HCT116 (cell line): ENCODE results near the gene PHLDA1. TPM values are rescaled to one million over a fixed set of nuclear protein-coding genes. Genes with fewer than 3 reads are reported as not detected.

ENCODE experiments used
- ATAC-seq: fragments of 200-7000 bp; cut with Tn5 transposase; 2 replicates; pipeline ENCODE4 v1.9.1; 2020; ENCODE audit warnings: mild to moderate bottlenecking, moderate library complexity
- BruUV-seq: library from RNA; stranded (reverse); fragments of 400-500 nt; replicated peaks from 2 replicates; lab custom pipeline; 2021; lab: Mats Ljungman, UMichigan
- CTCF ChIA-PET: fragments of 300-600 bp; sonication (Branson Sonifier 250); formaldehyde crosslinking; loops from one replicate; lab custom pipeline; 2021; ENCODE audit warnings: antibody characterized with exemption; lab: Charles Lee
- POLR2A ChIA-PET: fragments of 300-600, 350-600 bp; sonication (Branson Sonifier 250); formaldehyde crosslinking; loops from one replicate; lab custom pipeline; 2021; ENCODE audit warnings: antibody characterized with exemption; lab: Charles Lee
- RAD21 ChIA-PET, 2 experiments: fragments of 300-600 bp; sonication (Branson Sonifier 250); formaldehyde crosslinking; loops; one replicate each; lab custom pipeline; 2023; ENCODE audit warnings: low total read pairs in 2 of 2; ENCODE audit not compliant: uncharacterized antibody in 2 of 2, unreplicated experiment in 2 of 2, low non-redundant PET in 1 of 2; lab: Charles Lee
- DNase-seq: peaks from one replicate; pipeline ENCODE4 v3.0.0-alpha.2; 2010; ENCODE audit warnings: low read depth, low spot score
- H2AFZ ChIP-seq: fragments of 200-600 bp; shearing (Covaris generic), sonication (generic); 2 replicates; pipeline ENCODE4 v1.6.1; 2017; ENCODE audit warnings: low read depth, mixed run types, mixed read lengths, antibody characterized with exemption, low read length; ENCODE audit not compliant: poor library complexity, severe bottlenecking
- H3K27ac ChIP-seq: 2 replicates; pipeline ENCODE4 v1.5.1; 2012; ENCODE audit warnings: low read depth, low read length
- H3K27me3 ChIP-seq: fragments of 200-600 bp; sonication (generic); 2 replicates; pipeline ENCODE4 v1.6.1; 2016; ENCODE audit warnings: mixed run types, low read length, mixed read lengths; ENCODE audit not compliant: insufficient read depth
- H3K36me3 ChIP-seq, 2 experiments: fragments of 200-500 bp in 1 of 2; fragments of 200-600 bp in 1 of 2; sonication (Bioruptor generic) in 1 of 2; sonication (generic) in 1 of 2; 2 replicates each; pipeline versions ENCODE4 v1.5.1 to v1.6.1; 2014 to 2016; ENCODE audit warnings: low read length in 2 of 2, inconsistent platforms in 1 of 2, mixed read lengths in 1 of 2, mixed run types in 1 of 2; ENCODE audit not compliant: insufficient read depth in 2 of 2, control insufficient read depth in 1 of 2
- H3K4me1 ChIP-seq, 2 experiments: fragments of 200-600 bp in 1 of 2; sonication (generic) in 1 of 2; 2 replicates each; pipeline versions ENCODE4 v1.5.1 to v1.6.1; 2012 to 2017; ENCODE audit warnings: low read length in 2 of 2, inconsistent platforms in 1 of 2, mild to moderate bottlenecking in 1 of 2, mixed read lengths in 1 of 2, mixed run types in 1 of 2, moderate library complexity in 1 of 2; ENCODE audit not compliant: insufficient read depth in 2 of 2, control insufficient read depth in 1 of 2
- H3K4me2 ChIP-seq: fragments of 200-600 bp; sonication (generic); 2 replicates; pipeline ENCODE4 v1.6.1; 2017; ENCODE audit warnings: mixed run types, low read length, mixed read lengths
- H3K4me3 ChIP-seq, 2 experiments: fragments of 200-600 bp in 1 of 2; sonication (generic) in 1 of 2; replicated peaks in 1 of 2; 2 replicates each; pipeline ENCODE4 v1.5.1; 2011 to 2016; ENCODE audit warnings: low read length in 2 of 2, control low read depth in 1 of 2, low read depth in 1 of 2, mild to moderate bottlenecking in 1 of 2, mixed read lengths in 1 of 2, mixed run types in 1 of 2
- H3K79me2 ChIP-seq: fragments of 200-600 bp; sonication (generic); 2 replicates; pipeline ENCODE4 v1.6.1; 2017; ENCODE audit warnings: mild to moderate bottlenecking, mixed run types, low read length, moderate library complexity, mixed read lengths; ENCODE audit not compliant: insufficient read depth
- H3K9ac ChIP-seq: fragments of 200-600 bp; sonication (generic); 2 replicates; pipeline ENCODE4 v1.6.1; 2016; ENCODE audit warnings: low read length, mixed read lengths
- H3K9me2 ChIP-seq: fragments of 200-600 bp; sonication (generic), shearing (Covaris generic); 2 replicates; pipeline ENCODE4 v1.6.1; 2017; ENCODE audit warnings: mixed run types, mild to moderate bottlenecking, moderate library complexity; ENCODE audit not compliant: insufficient read depth
- H3K9me3 ChIP-seq, 2 experiments: fragments of 200-500 bp in 1 of 2; fragments of 200-600 bp in 1 of 2; sonication (Bioruptor generic) in 1 of 2; sonication (generic) in 1 of 2; 2 replicates each; pipeline ENCODE4 v1.6.1; 2014 to 2017; ENCODE audit warnings: low read length in 2 of 2, mixed read lengths in 2 of 2, inconsistent platforms in 1 of 2, low read depth in 1 of 2, mild to moderate bottlenecking in 1 of 2, mixed run types in 1 of 2, moderate library complexity in 1 of 2; ENCODE audit not compliant: control insufficient read depth in 1 of 2, insufficient read depth in 1 of 2
- H4K20me1 ChIP-seq: fragments of 200-600 bp; sonication (generic), shearing (Covaris generic); 2 replicates; pipeline ENCODE4 v1.6.1; 2017; ENCODE audit warnings: mixed run types, mild to moderate bottlenecking, moderate library complexity; ENCODE audit not compliant: insufficient read depth
- ATF3 ChIP-seq: IDR thresholded peaks from 2 replicates; pipeline ENCODE4 v1.6.1; 2012
- CEBPB ChIP-seq: IDR thresholded peaks from 2 replicates; pipeline ENCODE4 v1.6.1; 2012; ENCODE audit warnings: low read depth
- EGR1 ChIP-seq: IDR thresholded peaks from 2 replicates; pipeline ENCODE4 v1.6.1; 2012; ENCODE audit warnings: low read depth
- ELF1 ChIP-seq: IDR thresholded peaks from 2 replicates; pipeline ENCODE4 v1.6.1; 2012; ENCODE audit warnings: low read depth, borderline replicate concordance
- EZH2 ChIP-seq: fragments of 200-600 bp; sonication (generic); IDR thresholded peaks from 2 replicates; pipeline ENCODE4 v1.6.1; 2017; ENCODE audit warnings: antibody characterized with exemption, mixed run types
- EZH2phosphoT487 ChIP-seq: fragments of 200-600 bp; IDR thresholded peaks from 2 replicates; pipeline ENCODE4 v1.6.1; 2018; ENCODE audit warnings: antibody characterized with exemption, borderline replicate concordance
- FOSL1 ChIP-seq: IDR thresholded peaks from 2 replicates; pipeline ENCODE4 v1.6.1; 2012; ENCODE audit warnings: low read depth
- JUND ChIP-seq: IDR thresholded peaks from 2 replicates; pipeline ENCODE4 v1.6.1; 2012
- MAX ChIP-seq: IDR thresholded peaks from 2 replicates; pipeline ENCODE4 v1.6.1; 2012
- POLR2A ChIP-seq: IDR thresholded peaks from 2 replicates; pipeline ENCODE4 v1.7.0; 2011; ENCODE audit warnings: borderline replicate concordance; ENCODE audit not compliant: insufficient read depth, insufficient read length; ENCODE audit errors: extremely low read depth
- POLR2AphosphoS5 ChIP-seq: IDR thresholded peaks from 2 replicates; pipeline ENCODE4 v1.6.1; 2011; ENCODE audit warnings: mild to moderate bottlenecking, low read depth, low read length, moderate library complexity
- SRF ChIP-seq: IDR thresholded peaks from 2 replicates; pipeline ENCODE4 v1.6.1; 2012; ENCODE audit warnings: low read depth
- YY1 ChIP-seq: IDR thresholded peaks from 2 replicates; pipeline ENCODE4 v1.6.1; 2011; ENCODE audit warnings: low read length, low read depth, moderate library complexity, mild to moderate bottlenecking; ENCODE audit not compliant: insufficient replicate concordance; ENCODE audit errors: extremely low read depth
- ZFX ChIP-seq: fragments of 450-650 bp; IDR thresholded peaks from 2 replicates; pipeline ENCODE4 v1.6.1; 2017
- intact Hi-C: fragments of 100-400 bp; cut with micrococcal nuclease; formaldehyde crosslinking; loops from 2 replicates; pipeline ENCODE4 v1.10.0; 2022
- total RNA-seq: library from RNA; stranded (reverse); gene quantifications from one replicate; pipeline ENCODE4 v1.2.1, GENCODE V29; 2021; ENCODE audit not compliant: unreplicated experiment
- TF ChIP-seq, protein P1 (sequence below): IDR thresholded peaks from 2 replicates; pipeline ENCODE4 v1.6.1; 2011; ENCODE audit warnings: mild to moderate bottlenecking, low read length, moderate library complexity; ENCODE audit not compliant: insufficient replicate concordance; ENCODE audit errors: extremely low read depth

PHLDA1 gene
- total RNA-seq, 1 experiment from 2014 or later = 231 TPM

DNA sequence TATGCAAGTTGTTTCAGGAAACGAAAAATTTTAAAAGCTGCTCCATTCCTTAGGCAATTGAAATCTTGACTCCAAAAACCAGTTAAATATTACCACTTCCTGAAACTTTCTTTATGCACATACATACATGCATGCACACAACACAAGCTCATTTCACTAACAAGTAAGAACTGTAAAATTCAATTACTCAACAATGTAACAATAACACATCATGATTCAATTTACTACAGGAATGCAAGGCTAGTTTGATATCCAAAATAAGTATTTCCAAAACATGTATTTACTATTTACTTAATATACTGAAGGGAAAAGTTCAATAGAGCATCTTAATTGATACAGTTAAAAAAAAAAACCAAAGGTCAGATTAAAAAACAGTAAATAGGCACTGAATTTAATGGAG lies 33.3 kb upstream of the PHLDA1 start:
- Histone ChIP-seq H3K9ac (no peak overlapping the region), H3K4me1 (no peaks in the 10 kb centered on the region), H3K79me2 (peaks cover 99% of the 10 kb centered on the region), H2AFZ (no peak overlapping the region), H3K9me2 (no peaks in the 10 kb centered on the region), H3K27ac (no peak overlapping the region), H3K27me3 (no peaks in the 10 kb centered on the region), H3K36me3 (peaks cover 19 to 59% of the 10 kb centered on the region in 2 experiments), H4K20me1 (peaks cover 27% of the 10 kb centered on the region), H3K9me3 (no peaks in the 10 kb centered on the region), H3K4me3 (no peak overlapping the region), H3K4me2 (no peak overlapping the region)
- no peak for DNase-seq
- intact Hi-C loops = no loop called here
- BruUV-seq = no TSS peak
- ChIA-PET CTCF (no interaction called here), POLR2A (no interaction called here), RAD21 (no interaction called here)
- TF ChIP-seq CEBPB = no peak
- no peak for TF ChIP-seq POLR2A
- TF ChIP-seq JUND = no peak
- TF ChIP-seq, protein P1, sequence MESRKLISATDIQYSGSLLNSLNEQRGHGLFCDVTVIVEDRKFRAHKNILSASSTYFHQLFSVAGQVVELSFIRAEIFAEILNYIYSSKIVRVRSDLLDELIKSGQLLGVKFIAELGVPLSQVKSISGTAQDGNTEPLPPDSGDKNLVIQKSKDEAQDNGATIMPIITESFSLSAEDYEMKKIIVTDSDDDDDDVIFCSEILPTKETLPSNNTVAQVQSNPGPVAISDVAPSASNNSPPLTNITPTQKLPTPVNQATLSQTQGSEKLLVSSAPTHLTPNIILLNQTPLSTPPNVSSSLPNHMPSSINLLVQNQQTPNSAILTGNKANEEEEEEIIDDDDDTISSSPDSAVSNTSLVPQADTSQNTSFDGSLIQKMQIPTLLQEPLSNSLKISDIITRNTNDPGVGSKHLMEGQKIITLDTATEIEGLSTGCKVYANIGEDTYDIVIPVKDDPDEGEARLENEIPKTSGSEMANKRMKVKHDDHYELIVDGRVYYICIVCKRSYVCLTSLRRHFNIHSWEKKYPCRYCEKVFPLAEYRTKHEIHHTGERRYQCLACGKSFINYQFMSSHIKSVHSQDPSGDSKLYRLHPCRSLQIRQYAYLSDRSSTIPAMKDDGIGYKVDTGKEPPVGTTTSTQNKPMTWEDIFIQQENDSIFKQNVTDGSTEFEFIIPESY = no peak
- no peak for TF ChIP-seq ATF3
- no peak for TF ChIP-seq ELF1
- TF ChIP-seq EZH2phosphoT487 = no peak
- TF ChIP-seq MAX = no peak
- no peak for TF ChIP-seq SRF
- TF ChIP-seq FOSL1 = no peak
- no peak for TF ChIP-seq YY1
- no peak for TF ChIP-seq ZFX
- no peak for TF ChIP-seq EGR1
- TF ChIP-seq POLR2AphosphoS5 = no peak
- no peak for TF ChIP-seq EZH2
- no peak for ATAC-seq
